Skeletal muscle satellite cell (primary cell): ENCODE measurements around the gene ADD3.

ENCODE experiments used
- H3K27me3 ChIP-seq: 2 replicates; pipeline ENCODE4 v1.7.0; 2013; ENCODE audit warnings: low read length; ENCODE audit not compliant: control insufficient read depth, insufficient read depth
- H3K36me3 ChIP-seq: 2 replicates; pipeline ENCODE4 v1.7.0; 2013; ENCODE audit warnings: mild to moderate bottlenecking, control low read depth, low read length; ENCODE audit not compliant: insufficient read depth
- H3K4me1 ChIP-seq: 2 replicates; pipeline ENCODE4 v1.7.0; 2013; ENCODE audit warnings: low read length; ENCODE audit not compliant: control insufficient read depth, insufficient read depth
- H3K4me2 ChIP-seq: 2 replicates; pipeline ENCODE4 v1.7.0; 2013; ENCODE audit warnings: mild to moderate bottlenecking, low read length
- H3K4me3 ChIP-seq: 2 replicates; pipeline ENCODE4 v1.7.0; 2013; ENCODE audit warnings: low read length
- H3K9ac ChIP-seq: 2 replicates; pipeline ENCODE4 v1.7.0; 2013; ENCODE audit warnings: mild to moderate bottlenecking, low read depth, low read length, moderate library complexity
- H3K9me3 ChIP-seq: replicated peaks from 2 replicates; pipeline ENCODE4 v1.7.0; 2013; ENCODE audit warnings: mild to moderate bottlenecking, control low read depth, low read length

The ADD3 gene

DNA sequence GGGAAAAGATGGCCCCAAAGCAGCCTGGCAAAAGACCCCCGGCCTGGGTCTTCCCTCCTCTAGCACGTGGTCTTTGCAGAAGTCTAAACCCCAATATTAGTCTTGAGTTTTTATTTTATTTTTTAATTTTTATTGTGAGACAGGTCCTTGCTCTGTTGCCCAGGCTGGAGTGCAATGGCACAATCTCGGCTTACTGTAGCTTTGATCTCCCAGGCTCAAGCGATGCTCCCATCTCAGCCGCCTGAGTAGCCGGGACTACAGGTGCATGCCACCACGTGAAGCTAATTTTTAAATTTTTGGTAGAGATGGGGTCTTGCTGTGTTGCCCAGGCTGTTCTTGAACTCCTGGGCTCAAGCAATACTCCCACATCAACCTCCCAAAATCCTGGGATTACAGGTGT is 159.4 kb downstream of the ADD3 start:
- H3K27me3 ChIP-seq: peaks cover 70% of the 10 kb centered on the region
- H3K9ac ChIP-seq: no peak overlapping the region
- no peak overlapping the region for H3K4me3 ChIP-seq
- H3K36me3 ChIP-seq: no peaks in the 10 kb centered on the region
- H3K4me1 ChIP-seq: no peaks in the 10 kb centered on the region
- no peak overlapping the region for H3K4me2 ChIP-seq
- H3K9me3 ChIP-seq: no peaks in the 10 kb centered on the region

DNA sequence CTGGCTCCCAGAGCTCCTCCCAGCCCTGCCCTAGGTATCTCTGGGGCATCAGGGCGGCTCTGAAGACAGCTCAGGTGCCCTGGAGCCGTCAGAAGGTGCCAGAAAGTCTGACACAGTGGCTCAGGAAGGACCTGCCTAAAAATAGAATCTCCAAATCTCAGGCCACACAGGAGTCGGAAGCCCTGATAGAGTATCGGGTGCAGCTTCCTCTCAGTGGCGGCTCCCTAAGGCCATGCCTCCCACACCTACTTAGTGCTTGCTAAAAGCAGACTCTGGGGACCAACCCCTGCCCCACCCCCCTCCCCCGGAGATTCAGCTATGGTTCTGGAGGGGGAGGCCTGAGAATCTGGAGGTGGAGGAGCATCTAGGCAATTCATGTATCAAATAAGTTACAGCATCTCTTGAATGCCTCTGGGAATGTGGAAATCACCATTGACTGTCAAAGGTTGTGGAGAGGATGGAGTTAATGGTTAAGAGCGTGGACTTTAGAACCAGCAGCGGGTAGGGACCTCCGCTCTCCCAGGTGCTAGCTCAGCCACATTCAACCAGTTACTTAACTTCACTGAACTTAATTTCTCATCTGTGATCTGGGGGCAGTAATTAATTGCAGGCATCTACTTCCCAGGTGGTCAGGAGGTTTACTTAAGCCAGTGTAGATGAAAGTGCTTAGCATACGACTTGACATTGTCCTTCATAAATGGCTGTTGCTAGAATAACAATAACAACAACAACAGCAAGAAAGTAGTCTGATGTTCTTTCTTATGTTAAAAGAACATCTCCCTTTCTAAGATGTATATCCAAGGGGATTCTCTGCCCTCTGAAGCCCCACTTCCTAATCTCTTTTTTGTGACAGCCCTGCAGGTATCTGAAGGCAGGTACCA is 161.1 kb downstream of the ADD3 start:
- Histone ChIP-seq H3K36me3 (no peaks in the 10 kb centered on the region), H3K9me3 (no peaks in the 10 kb centered on the region), H3K4me1 (no peaks in the 10 kb centered on the region), H3K9ac (no peak overlapping the region), H3K4me3 (no peak overlapping the region), H3K27me3 (peaks cover 63% of the 10 kb centered on the region), H3K4me2 (no peak overlapping the region)

DNA sequence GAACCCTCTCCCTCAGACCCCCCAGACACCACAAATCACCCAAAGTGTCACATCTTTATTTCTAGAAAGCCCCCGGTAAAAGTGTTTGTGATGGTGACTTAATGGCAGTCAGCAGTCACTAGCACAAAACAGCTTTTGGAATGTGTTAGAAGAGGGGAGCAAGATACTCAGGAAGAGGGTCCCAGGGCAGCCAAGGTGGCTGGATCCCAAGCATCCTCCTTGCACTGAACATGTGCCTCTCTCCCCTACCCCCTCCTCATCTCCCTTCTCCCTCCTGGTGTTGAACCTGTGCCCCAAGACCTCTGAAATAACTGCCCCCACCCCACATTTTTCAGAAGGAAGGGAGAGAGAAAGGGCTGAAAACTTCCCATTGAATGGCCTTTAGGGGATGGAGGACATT is 161.8 kb downstream of the ADD3 start:
- H3K9ac ChIP-seq: no peak overlapping the region
- peaks cover 60% of the 10 kb centered on the region for H3K27me3 ChIP-seq
- H3K36me3 ChIP-seq: no peaks in the 10 kb centered on the region

DNA sequence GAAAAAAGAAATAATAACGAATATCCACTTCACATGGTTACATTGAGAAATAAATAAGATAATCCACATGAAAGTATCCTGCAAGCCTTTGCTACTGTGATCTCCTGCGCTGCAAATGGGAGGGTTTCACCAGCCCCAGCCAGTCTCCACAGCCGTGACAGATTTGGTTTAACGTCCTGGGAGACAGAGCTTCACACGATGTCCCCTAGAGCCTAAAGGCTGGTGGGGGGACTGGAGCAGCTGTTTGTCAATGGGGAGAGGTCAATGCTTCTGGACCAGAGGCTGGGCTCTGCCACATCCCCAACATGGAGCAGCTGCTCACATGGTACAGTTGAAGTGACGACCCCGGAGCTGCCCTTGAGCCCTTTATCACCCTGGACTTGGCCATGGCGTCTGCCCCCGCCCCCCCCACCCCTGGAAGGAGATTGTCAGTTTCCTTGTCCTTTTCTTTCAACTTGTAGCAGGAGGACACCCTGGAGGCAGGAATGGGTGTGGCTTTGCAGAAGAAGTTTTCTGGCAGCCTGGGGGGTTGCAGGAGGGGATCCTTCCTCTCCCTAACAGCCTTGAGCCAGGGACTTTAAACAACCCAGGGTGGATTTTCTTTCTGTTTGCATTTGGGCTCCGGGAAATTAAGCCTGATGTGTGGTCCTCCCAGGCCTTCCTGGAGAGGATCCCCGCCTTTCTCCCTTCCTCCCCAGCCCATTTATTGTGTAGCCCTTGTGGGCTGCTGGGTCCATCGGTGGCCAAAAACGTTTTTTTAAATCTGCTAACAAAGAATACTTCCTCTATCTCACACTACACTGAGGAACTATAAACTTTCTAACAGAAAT is 162.6 kb downstream of the ADD3 start:
- no peak overlapping the region for H3K9ac ChIP-seq

More for the DNA sequence above, 161.8 kb downstream of the ADD3 start:
- no peaks in the 10 kb centered on the region for H3K4me1 ChIP-seq
- H3K4me2 ChIP-seq: no peak overlapping the region
- H3K9me3 ChIP-seq: no peaks in the 10 kb centered on the region
- no peak overlapping the region for H3K4me3 ChIP-seq

DNA sequence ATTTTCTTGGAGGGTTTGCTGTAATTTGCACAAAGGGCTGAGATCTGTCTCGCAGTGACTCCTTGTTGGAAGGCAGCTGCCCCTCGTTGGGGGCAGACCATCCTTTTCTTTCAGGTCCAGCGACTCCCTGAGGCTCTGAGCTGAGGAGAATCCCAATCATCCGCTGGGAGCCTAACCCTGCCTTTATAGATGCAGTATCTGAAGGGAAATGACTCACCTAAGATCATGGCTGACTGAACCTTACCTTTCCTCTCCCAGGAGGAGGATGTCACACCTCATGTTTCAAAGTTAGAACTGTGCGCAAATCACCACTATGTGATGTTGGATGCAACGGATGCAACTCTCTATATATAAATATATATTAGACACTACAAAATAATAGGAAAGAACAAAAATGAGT is 163.2 kb downstream of the ADD3 start:
- Histone ChIP-seq H3K36me3 (no peaks in the 10 kb centered on the region), H3K27me3 (peaks cover 58% of the 10 kb centered on the region), H3K4me2 (no peak overlapping the region), H3K9me3 (no peaks in the 10 kb centered on the region), H3K4me1 (no peaks in the 10 kb centered on the region), H3K4me3 (no peak overlapping the region), H3K9ac (no peak overlapping the region)

More for the DNA sequence above, 162.6 kb downstream of the ADD3 start:
- Histone ChIP-seq H3K4me2 (no peak overlapping the region), H3K9me3 (no peaks in the 10 kb centered on the region), H3K4me1 (no peaks in the 10 kb centered on the region), H3K4me3 (no peak overlapping the region), H3K27me3 (peaks cover 57% of the 10 kb centered on the region), H3K36me3 (no peaks in the 10 kb centered on the region)

DNA sequence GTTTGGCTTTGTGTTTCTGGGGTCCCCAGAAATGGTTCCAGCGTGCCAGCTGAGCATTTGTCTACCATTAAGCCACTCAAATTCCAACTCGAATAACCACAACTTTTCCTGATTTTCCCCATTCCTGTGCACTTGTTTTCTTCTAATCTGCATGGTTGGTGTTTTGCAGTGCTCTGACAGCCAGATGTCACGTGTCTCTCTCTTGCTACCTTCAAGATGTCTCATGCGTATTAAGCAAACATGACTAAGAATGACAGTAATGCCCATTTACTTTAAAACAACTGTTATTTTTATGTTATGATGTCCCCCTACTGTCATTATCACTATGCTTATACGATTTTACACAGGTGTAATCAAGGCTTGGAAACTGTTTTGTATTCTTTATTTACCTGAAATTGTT is 164.4 kb downstream of the ADD3 start:
- no peak overlapping the region for H3K4me3 ChIP-seq
- H3K27me3 ChIP-seq: peaks cover 57% of the 10 kb centered on the region
- no peaks in the 10 kb centered on the region for H3K36me3 ChIP-seq
- H3K4me2 ChIP-seq: no peak overlapping the region
- H3K9ac ChIP-seq: no peak overlapping the region
- no peaks in the 10 kb centered on the region for H3K9me3 ChIP-seq
- no peaks in the 10 kb centered on the region for H3K4me1 ChIP-seq

DNA sequence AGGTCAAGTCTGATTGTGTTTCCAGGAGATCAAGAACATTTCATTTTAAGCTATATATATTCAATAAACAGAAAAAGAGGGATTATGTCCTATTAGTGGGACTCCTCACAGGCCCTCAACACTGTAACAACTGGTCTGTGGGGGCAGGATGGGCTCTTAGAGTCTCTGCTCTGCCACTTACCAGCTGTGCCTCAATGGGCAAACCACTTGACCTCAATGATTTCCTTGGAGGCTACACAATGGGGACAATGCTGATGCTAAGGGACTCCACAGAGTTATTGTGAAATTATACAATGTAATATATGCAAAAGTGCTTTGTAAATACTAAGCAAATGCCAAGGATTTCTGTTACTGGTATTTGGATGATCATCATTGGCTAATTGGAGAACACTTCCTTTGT is 166.4 kb downstream of the ADD3 start:
- H3K27me3 ChIP-seq: peaks cover 38% of the 10 kb centered on the region
- H3K4me2 ChIP-seq: no peak overlapping the region
- no peak overlapping the region for H3K9ac ChIP-seq

DNA sequence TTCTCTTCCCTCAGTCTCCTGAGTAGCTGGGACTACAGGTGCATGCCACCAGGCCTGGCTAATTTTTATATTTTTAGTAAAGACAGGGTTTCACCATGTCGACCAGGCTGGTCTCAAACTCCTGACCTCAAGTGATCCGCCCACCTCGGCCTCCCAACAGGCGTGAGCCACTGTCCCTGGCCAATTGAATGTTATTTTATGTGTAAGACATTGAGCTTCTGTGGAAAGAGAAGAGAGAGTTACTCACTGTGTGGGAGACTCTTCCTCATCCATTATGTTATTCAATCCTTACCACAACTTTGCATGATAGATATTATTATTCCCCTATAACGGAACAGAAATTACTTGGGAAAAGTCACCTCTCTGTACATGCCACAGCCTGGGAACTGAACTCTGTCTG is 167.0 kb downstream of the ADD3 start:
- peaks cover 32% of the 10 kb centered on the region for H3K27me3 ChIP-seq
- no peaks in the 10 kb centered on the region for H3K9me3 ChIP-seq
- no peak overlapping the region for H3K4me2 ChIP-seq
- no peak overlapping the region for H3K9ac ChIP-seq
- no peaks in the 10 kb centered on the region for H3K4me1 ChIP-seq
- H3K4me3 ChIP-seq: no peak overlapping the region
- H3K36me3 ChIP-seq: no peaks in the 10 kb centered on the region

More for the DNA sequence above, 166.4 kb downstream of the ADD3 start:
- H3K4me1 ChIP-seq: no peaks in the 10 kb centered on the region
- no peak overlapping the region for H3K4me3 ChIP-seq
- H3K9me3 ChIP-seq: no peaks in the 10 kb centered on the region
- H3K36me3 ChIP-seq: no peaks in the 10 kb centered on the region

DNA sequence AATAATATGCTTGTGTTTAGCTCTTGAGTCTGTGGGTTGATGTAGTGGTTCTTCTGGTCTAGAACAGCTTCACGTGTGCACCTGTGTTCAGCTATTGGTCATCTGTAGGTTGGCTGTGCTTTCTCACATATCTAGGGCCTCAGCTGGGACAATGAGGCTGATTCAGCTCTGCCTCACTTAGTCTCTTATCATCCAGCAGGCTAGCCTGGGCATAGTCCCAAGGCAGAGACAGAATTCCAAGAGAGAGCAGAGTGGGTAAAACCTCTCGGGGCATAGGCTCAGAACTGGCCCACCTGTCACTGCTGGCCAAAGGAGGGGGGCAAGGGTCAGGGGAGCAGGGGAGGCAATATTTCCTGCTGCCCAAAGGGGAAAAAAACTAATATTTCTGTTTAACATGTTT is 167.6 kb downstream of the ADD3 start:
- H3K27me3 ChIP-seq: peaks cover 28% of the 10 kb centered on the region

DNA sequence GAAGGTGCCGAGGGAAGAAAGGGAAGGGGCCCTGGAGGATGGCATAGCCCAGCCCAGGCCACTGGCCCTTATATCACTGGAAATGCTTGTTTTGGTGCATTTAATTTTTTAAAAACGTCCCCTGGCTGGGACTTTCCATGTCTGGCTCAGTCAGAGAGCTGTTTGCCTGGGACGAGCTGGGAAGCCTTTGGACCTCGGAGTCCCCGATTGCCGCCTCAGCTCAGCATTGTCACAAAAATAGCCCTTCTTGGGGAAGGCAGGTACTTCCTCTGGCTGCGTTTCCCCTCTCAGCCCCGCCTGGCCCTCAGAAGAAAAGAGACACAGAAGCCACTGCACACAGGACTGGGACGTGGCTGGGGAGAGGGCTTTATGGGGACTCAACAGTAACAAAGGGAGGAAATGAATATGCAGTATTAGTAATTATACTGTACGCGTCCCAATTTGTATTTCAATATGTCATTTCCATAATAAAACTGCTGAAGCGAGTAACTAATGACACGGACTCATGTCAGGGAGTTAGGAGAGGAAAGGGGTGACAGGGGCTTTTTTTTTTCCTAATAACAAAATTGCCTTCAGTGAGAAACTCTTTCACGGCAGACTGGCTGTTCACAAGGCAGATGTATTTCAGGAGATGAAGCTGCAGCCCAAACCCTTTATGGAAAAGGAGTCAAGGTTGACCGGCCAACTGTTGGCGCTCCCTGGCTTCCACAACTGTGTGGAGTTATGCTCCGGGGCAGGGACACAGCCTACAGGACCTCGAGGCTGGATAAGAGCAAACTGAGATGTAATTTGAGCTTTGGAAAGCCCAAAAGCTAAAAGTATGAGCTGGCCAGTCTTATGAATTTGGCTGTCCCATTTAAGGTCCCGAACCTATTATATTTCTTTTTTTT is 168.6 kb downstream of the ADD3 start:
- Histone ChIP-seq H3K27me3 (peaks cover 28% of the 10 kb centered on the region), H3K9me3 (no peaks in the 10 kb centered on the region), H3K36me3 (no peaks in the 10 kb centered on the region), H3K4me1 (no peaks in the 10 kb centered on the region), H3K4me3 (no peak overlapping the region), H3K9ac (no peak overlapping the region), H3K4me2 (no peak overlapping the region)

More for the DNA sequence above, 167.6 kb downstream of the ADD3 start:
- H3K9ac ChIP-seq: no peak overlapping the region
- no peak overlapping the region for H3K4me3 ChIP-seq
- no peaks in the 10 kb centered on the region for H3K9me3 ChIP-seq
- no peak overlapping the region for H3K4me2 ChIP-seq
- H3K4me1 ChIP-seq: no peaks in the 10 kb centered on the region
- H3K36me3 ChIP-seq: no peaks in the 10 kb centered on the region

DNA sequence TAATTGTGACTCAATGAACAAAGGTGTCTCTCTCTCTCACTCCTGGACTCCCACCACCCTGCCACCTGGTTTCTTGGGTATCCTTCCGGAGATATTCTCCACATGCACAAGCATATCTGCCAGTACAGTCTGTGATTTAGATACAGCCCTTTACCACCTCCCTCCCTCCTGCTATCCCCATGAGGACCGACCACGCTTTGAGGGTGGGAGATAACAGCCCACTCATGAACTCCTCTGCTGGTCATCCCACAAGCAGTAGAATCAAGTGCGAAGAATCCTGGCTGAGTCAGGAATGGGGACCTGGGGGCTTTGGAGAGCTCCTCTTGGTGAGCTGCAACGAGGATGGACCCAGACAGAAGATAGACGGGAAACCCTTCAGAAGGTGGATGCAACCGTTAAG is 171.4 kb downstream of the ADD3 start:
- Histone ChIP-seq H3K4me3 (no peak overlapping the region), H3K27me3 (peaks cover 25% of the 10 kb centered on the region), H3K4me2 (no peak overlapping the region), H3K36me3 (no peaks in the 10 kb centered on the region), H3K9me3 (no peaks in the 10 kb centered on the region), H3K4me1 (no peaks in the 10 kb centered on the region), H3K9ac (no peak overlapping the region)
